Measurements from ENCODE around the gene CYTH3.
A peak's percentile ranks its signal among the peaks of the same experiment; 100 is the strongest.

CYTH3 gene

GRCh38 chr7:6257675-6258074, 14.7 kb downstream of the CYTH3 start:
- no peak for DNase-seq (ENCODE audit: low read depth)

GRCh38 chr7:6256677-6257535, 15.5 kb downstream of the CYTH3 start:
- peak; percentile 30 for DNase-seq (ENCODE audit: low read depth)

GRCh38 chr7:6256109-6256483, 16.3 kb downstream of the CYTH3 start:
- DNase-seq (ENCODE audit: low read depth) = no peak

GRCh38 chr7:6254866-6255265, 17.6 kb downstream of the CYTH3 start:
- DNase-seq (ENCODE audit: low read depth) = no peak

GRCh38 chr7:6252748-6253147, 19.7 kb downstream of the CYTH3 start:
- DNase-seq (ENCODE audit: low read depth) = no peak

- DNase-seq (ENCODE audit: low read depth) = no peak
These were observed 20.1 kb downstream of the CYTH3 start for GRCh38 chr7:6252341-6252746.

- no peak for DNase-seq (ENCODE audit: low read depth)
These were observed 20.8 kb downstream of the CYTH3 start for GRCh38 chr7:6251653-6252052.

GRCh38 chr7:6250364-6250833, 22.0 kb downstream of the CYTH3 start:
- DNase-seq (ENCODE audit: low read depth) = no peak

- DNase-seq (ENCODE audit: low read depth) = no peak
These were observed 23.4 kb downstream of the CYTH3 start for GRCh38 chr7:6249043-6249442.

GRCh38 chr7:6248581-6248980, 23.8 kb downstream of the CYTH3 start:
- no peak for DNase-seq (ENCODE audit: low read depth)

GRCh38 chr7:6246251-6246917, 26.0 kb downstream of the CYTH3 start:
- no peak for DNase-seq (ENCODE audit: low read depth)

GRCh38 chr7:6244021-6244420, 28.4 kb downstream of the CYTH3 start:
- no peak for DNase-seq (ENCODE audit: low read depth)

GRCh38 chr7:6243168-6243567, 29.3 kb downstream of the CYTH3 start:
- no peak for DNase-seq (ENCODE audit: low read depth)

GRCh38 chr7:6242561-6242960, 29.9 kb downstream of the CYTH3 start:
- DNase-seq (ENCODE audit: low read depth) = no peak

GRCh38 chr7:6241607-6241973, 30.8 kb downstream of the CYTH3 start:
- DNase-seq (ENCODE audit: low read depth) = no peak

- no peak for DNase-seq (ENCODE audit: low read depth)
These were observed 34.0 kb downstream of the CYTH3 start for GRCh38 chr7:6238309-6238925.

- DNase-seq (ENCODE audit: low read depth) = no peak
These were observed 34.7 kb downstream of the CYTH3 start for GRCh38 chr7:6237730-6238129.

- DNase-seq (ENCODE audit: low read depth) = no peak
These were observed 35.4 kb downstream of the CYTH3 start for GRCh38 chr7:6237011-6237410.

GRCh38 chr7:6235029-6235871, 37.2 kb downstream of the CYTH3 start:
- DNase-seq (ENCODE audit: low read depth) = no peak

GRCh38 chr7:6234384-6234783, 38.0 kb downstream of the CYTH3 start:
- no peak for DNase-seq (ENCODE audit: low read depth)

GRCh38 chr7:6232534-6232933, 39.9 kb downstream of the CYTH3 start:
- DNase-seq (ENCODE audit: low read depth) = no peak

GRCh38 chr7:6232116-6232515, 40.3 kb downstream of the CYTH3 start:
- no peak for DNase-seq (ENCODE audit: low read depth)

Data from stimulated activated CD4-positive, alpha-beta T cell treated with anti-CD3 and anti-CD28 coated beads, Interleukin-2, amount 100 ng/mL, for 4 hours (primary cell).